Measurements from ENCODE around the gene USHBP1. TPM values are rescaled to one million over a fixed set of nuclear protein-coding genes. Genes with fewer than 3 reads are reported as not detected.

Gene USHBP1
- polyA plus RNA-seq, 2 of the 4 experiments (the other 2 are of a cell fraction): 0.03 TPM; not detected in 1

DNA sequence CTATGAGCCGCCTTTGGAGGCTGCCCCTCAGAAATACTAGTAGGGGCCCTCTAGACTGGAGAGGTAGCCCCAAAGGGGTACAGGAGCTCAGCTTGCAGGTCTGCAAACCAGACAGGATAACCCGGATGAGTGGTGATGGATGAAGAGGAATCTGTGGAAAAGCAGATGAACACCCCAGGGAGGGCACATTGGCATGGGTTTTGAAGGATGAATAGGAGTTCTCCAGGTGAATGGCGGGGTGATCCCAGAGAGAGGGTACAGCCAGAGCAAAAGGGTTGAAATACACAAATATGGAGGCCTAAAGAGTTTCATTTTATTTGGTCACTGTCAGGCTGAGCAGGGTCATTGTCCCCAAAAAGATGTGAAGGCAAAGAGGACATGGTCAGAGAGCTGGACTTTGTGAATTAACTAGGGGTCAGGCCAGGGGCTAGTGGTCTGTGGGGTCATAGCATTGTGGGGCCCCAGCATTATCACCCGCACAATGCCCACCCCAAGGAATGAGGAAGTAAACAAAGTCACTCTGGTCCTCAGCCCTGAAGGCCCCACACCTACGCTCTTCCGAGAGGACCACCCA, 23.6 kb downstream of the USHBP1 start:
- DNase-seq (ENCODE audit: low read depth in 1 of 2, low spot score in 1 of 2) (no peak), ATAC-seq (no peak), FAIRE-seq (no peak)
- CTCF ChIA-PET: interaction anchor here (0.6 to 10.0 kb wide), 6 partner anchors 9 to 478 kb away, joined by 3 to 62 read pairs (median 3); no protein-coding TSS in a partner anchor
- TF ChIP-seq MAX (IDR thresholded peaks at IDR 0.05) (0 out of 2 replicates have a peak, but pooled peaks have one; percentile 37), KDM5A (IDR thresholded peaks at IDR 0.05) (no peak)
- H3K9me3 ChIP-seq: no peaks in the 10 kb centered on the region
- POLR2A ChIA-PET: no interaction called here
- H3K4me2 ChIP-seq: peak overlapping the region; percentile 90
- H3K4me3 ChIP-seq: 0 out of 3 replicates have a peak overlapping the region, but pooled peaks have one; percentile 11
- H3K4me1 ChIP-seq: peaks cover 71% of the 10 kb centered on the region
- WGBS (ENCODE audit: missing lambda C conversion rate): 87% methylated on average over 6 of the region's 6 CpGs
- peak overlapping the region; percentile 92 to 96 for H3K27ac ChIP-seq

DNA sequence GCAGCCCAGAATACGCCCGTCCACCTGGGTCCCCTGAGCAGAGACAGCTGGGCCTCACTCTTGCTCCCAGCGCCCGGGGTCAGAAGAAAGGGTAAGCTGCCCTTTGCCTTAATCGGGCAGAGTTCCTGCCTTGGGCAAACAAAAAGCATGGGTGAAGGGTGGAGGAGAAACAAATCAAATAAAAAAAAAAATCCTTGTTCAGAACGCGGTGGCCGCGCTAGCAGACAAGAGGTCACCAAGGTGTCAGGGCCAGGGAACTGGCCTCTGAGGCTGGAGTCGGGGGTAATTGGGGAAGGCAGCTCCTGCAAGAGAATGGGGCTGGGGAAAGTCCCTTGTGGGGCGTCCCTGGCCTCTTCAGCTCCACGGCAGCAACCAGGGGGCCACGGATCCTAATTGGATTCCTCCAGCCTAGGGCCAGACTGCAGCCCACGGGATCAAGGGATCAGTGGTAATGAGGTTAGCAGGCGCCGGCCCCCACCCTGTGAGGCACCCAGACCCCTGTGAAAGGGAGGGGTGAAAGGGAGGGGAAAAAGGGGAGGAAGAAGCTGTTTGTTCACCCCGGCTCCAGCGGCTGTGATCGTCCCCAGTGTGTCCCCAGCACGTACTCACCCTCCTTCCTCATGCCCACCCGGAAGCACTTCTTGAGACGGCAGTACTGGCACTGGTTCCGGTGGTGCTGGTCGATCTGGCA, 24.3 kb downstream of the USHBP1 start:
- H3K9me3 ChIP-seq: no peaks in the 10 kb centered on the region
- H3K27ac ChIP-seq: peak overlapping the region; percentile 92 to 96
- peaks cover 71% of the 10 kb centered on the region for H3K4me1 ChIP-seq
- H3K4me2 ChIP-seq: peak overlapping the region; percentile 90
- H3K4me3 ChIP-seq: 0 out of 3 replicates have a peak overlapping the region, but pooled peaks have one; percentile 11
- ATAC-seq: peak in 1 of 2 experiments; percentile 11; a peak in 3 of 6 replicates
- ChIA-PET POLR2A (no interaction called here), CTCF (interaction anchor here (0.6 to 10.0 kb wide), 3 partner anchors 19 to 477 kb away, joined by 3 to 62 read pairs (median 3); no protein-coding TSS in a partner anchor)
- FAIRE-seq: no peak
- DNase-seq (ENCODE audit: low read depth in 1 of 2, low spot score in 1 of 2): peak in 1 of 2 experiments; percentile 77
- TF ChIP-seq POLR2AphosphoS2 (conservative IDR thresholded peaks at IDR 0.05; ENCODE audit: low read length) (no peak), HMGXB4 (CRISPR knock-in tag; IDR thresholded peaks at IDR 0.05; ENCODE audit: borderline replicate concordance) (no peak), NPAS2 (CRISPR knock-in tag; IDR thresholded peaks at IDR 0.05; ENCODE audit: borderline replicate concordance) (no peak), CBX2 (IDR thresholded peaks at IDR 0.05; ENCODE audit: borderline replicate concordance, low read depth) (no peak), ZC3H11A (IDR thresholded peaks at IDR 0.05) (no peak), HOXA7 (CRISPR knock-in tag; IDR thresholded peaks at IDR 0.05) (no peak), EP300 (IDR thresholded peaks at IDR 0.05) (no peak), RAD21 (conservative IDR thresholded peaks at IDR 0.05 in 1 of 2, IDR thresholded peaks at IDR 0.05 in 1 of 2) (no peak), HOXB5 (CRISPR knock-in tag; IDR thresholded peaks at IDR 0.05) (no peak)
- TF ChIP-seq, protein P1, sequence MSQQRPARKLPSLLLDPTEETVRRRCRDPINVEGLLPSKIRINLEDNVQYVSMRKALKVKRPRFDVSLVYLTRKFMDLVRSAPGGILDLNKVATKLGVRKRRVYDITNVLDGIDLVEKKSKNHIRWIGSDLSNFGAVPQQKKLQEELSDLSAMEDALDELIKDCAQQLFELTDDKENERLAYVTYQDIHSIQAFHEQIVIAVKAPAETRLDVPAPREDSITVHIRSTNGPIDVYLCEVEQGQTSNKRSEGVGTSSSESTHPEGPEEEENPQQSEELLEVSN (IDR thresholded peaks at IDR 0.05; ENCODE audit: borderline replicate concordance, low read depth): no peak
- 7% methylated on average over 23 of the region's 24 CpGs for WGBS (ENCODE audit: missing lambda C conversion rate)

- 81% methylated on average over 13 of the region's 13 CpGs for WGBS (ENCODE audit: missing lambda C conversion rate)
- Histone ChIP-seq H3K4me1 (peaks cover 81% of the 10 kb centered on the region), H3K27ac (peak overlapping the region in 1 of 2 experiments; percentile 99; a peak in 3 of 6 replicates), H3K4me2 (no peak overlapping the region), H3K9me3 (no peaks in the 10 kb centered on the region), H3K4me3 (no peak overlapping the region)
- DNase-seq (ENCODE audit: low read depth in 1 of 2, low spot score in 1 of 2) (no peak), ATAC-seq (no peak), FAIRE-seq (no peak)
- TF ChIP-seq ZFP36 (IDR thresholded peaks at IDR 0.05; ENCODE audit: borderline replicate concordance, partially characterized antibody) (peak; percentile 64), KDM1A (IDR thresholded peaks at IDR 0.05; ENCODE audit: low read depth) (no peak)
- ChIA-PET POLR2A (interaction anchor here (0.6 kb wide), 1 partner anchor 12 kb away, joined by 4 read pairs; the partner anchor contains the start of gene OCEL1), CTCF (interaction anchor here (1.3 to 10.0 kb wide), 4 partner anchors 12 to 45 kb away, joined by 3 to 62 read pairs (median 6); partner anchors contain the start of gene OCEL1)
These were observed 26.5 kb downstream of the USHBP1 start for GRCh38 chr19:17237747-17238706.
